IMR-90 (cell line): Measurements from ENCODE around the gene SSBP3. TPM values are rescaled to one million over a fixed set of nuclear protein-coding genes. Genes with fewer than 3 reads are reported as not detected.

Experiments used
- ATAC-seq: fragments of 200-7000 bp; cut with Tn5 transposase; 2 replicates; pipeline ENCODE4 v1.9.1; 2020; ENCODE audit warnings: low read depth, mild to moderate bottlenecking, moderate library complexity
- BruUV-seq: library from RNA; stranded (reverse); fragments of 400-500 nt; replicated peaks from 2 replicates; lab custom pipeline; 2021; lab: Mats Ljungman, UMichigan
- CTCF ChIA-PET: fragments of 300-600 bp; formaldehyde crosslinking; extraction: SDS; loops from one replicate; lab custom pipeline; 2021; ENCODE audit warnings: antibody characterized with exemption; lab: Yijun Ruan, JAX
- POLR2A ChIA-PET: fragments of 300-600 bp; sonication (Branson Sonifier 250); formaldehyde crosslinking; loops from one replicate; lab custom pipeline; 2022; ENCODE audit warnings: antibody characterized with exemption; ENCODE audit not compliant: unreplicated experiment; lab: Charles Lee
- DNase-seq: peaks from one replicate; pipeline ENCODE4 v3.0.0; 2013
- H2AFZ ChIP-seq: replicated peaks from 2 replicates; pipeline ENCODE3; 2013; ENCODE audit warnings: low read length, mild to moderate bottlenecking; ENCODE audit not compliant: poor library complexity
- H2AK5ac ChIP-seq: 2 replicates; pipeline ENCODE4 v1.6.1; 2013; ENCODE audit warnings: low read depth, low read length, inconsistent platforms
- H2AK9ac ChIP-seq: replicated peaks from 2 replicates; pipeline ENCODE3; 2013; ENCODE audit warnings: mild to moderate bottlenecking, low read depth, low read length, moderate library complexity; ENCODE audit not compliant: poor library complexity
- H2BK120ac ChIP-seq: 2 replicates; pipeline ENCODE4 v1.6.1; 2013; ENCODE audit warnings: low read depth, low read length, inconsistent platforms
- H2BK15ac ChIP-seq: 3 replicates; pipeline ENCODE4 v1.6.1; 2013; ENCODE audit warnings: low read depth, low read length, inconsistent platforms
- H2BK20ac ChIP-seq: 2 replicates; pipeline ENCODE4 v1.6.1; 2013; ENCODE audit warnings: low read depth, mild to moderate bottlenecking, inconsistent platforms, low read length, moderate library complexity
- H2BK5ac ChIP-seq: 2 replicates; pipeline ENCODE4 v1.6.1; 2013; ENCODE audit warnings: mild to moderate bottlenecking, low read depth, low read length, inconsistent platforms; ENCODE audit not compliant: poor library complexity, severe bottlenecking
- H3K14ac ChIP-seq: replicated peaks from 2 replicates; pipeline ENCODE4 v1.6.1; 2013; ENCODE audit warnings: low read depth, low read length, inconsistent platforms
- H3K18ac ChIP-seq: 2 replicates; pipeline ENCODE4 v1.6.1; 2013; ENCODE audit warnings: low read depth, low read length, control low read depth
- H3K23ac ChIP-seq: 2 replicates; pipeline ENCODE4 v1.6.1; 2013; ENCODE audit warnings: low read depth, low read length, inconsistent platforms
- H3K27ac ChIP-seq: 2 replicates; pipeline ENCODE4 v1.5.1; 2013; ENCODE audit warnings: mild to moderate bottlenecking, control low read depth, low read length; ENCODE audit not compliant: insufficient read depth
- H3K27me3 ChIP-seq: 2 replicates; pipeline ENCODE4 v1.6.1; 2013; ENCODE audit warnings: low read length; ENCODE audit not compliant: control insufficient read depth, insufficient read depth
- H3K36me3 ChIP-seq: 2 replicates; pipeline ENCODE4 v1.6.1; 2013; ENCODE audit warnings: low read length, mixed read lengths; ENCODE audit not compliant: control insufficient read depth, insufficient read depth
- H3K4ac ChIP-seq: 2 replicates; pipeline ENCODE4 v1.6.1; 2013; ENCODE audit warnings: low read depth, low read length, inconsistent platforms
- H3K4me1 ChIP-seq: 2 replicates; pipeline ENCODE4 v1.6.1; 2013; ENCODE audit warnings: low read length, mixed read lengths; ENCODE audit not compliant: control insufficient read depth, insufficient read depth
- H3K4me2 ChIP-seq: 2 replicates; pipeline ENCODE4 v1.6.1; 2013; ENCODE audit warnings: low read depth, mild to moderate bottlenecking, control low read depth, low read length, moderate library complexity
- H3K4me3 ChIP-seq: 2 replicates; pipeline ENCODE4 v1.5.1; 2013; ENCODE audit warnings: low read depth, mild to moderate bottlenecking, control low read depth, low read length, moderate library complexity; ENCODE audit not compliant: insufficient read depth
- H3K56ac ChIP-seq: 2 replicates; pipeline ENCODE4 v1.6.1; 2013; ENCODE audit warnings: low read length, inconsistent platforms; ENCODE audit not compliant: insufficient read depth; ENCODE audit errors: extremely low read depth
- H3K79me1 ChIP-seq, 2 experiments: 2 replicates each; pipeline ENCODE4 v1.6.1; 2013; ENCODE audit warnings: low read length in 2 of 2, inconsistent platforms in 1 of 2, low read depth in 1 of 2
- H3K9ac ChIP-seq: 2 replicates; pipeline ENCODE4 v1.6.1; 2013; ENCODE audit warnings: low read depth, low read length, control low read depth
- H3K9me1 ChIP-seq: 2 replicates; pipeline ENCODE4 v1.6.1; 2013; ENCODE audit warnings: low read length, inconsistent platforms; ENCODE audit not compliant: insufficient read depth
- H3K9me3 ChIP-seq: 2 replicates; pipeline ENCODE4 v1.6.1; 2013; ENCODE audit warnings: low read length; ENCODE audit not compliant: control insufficient read depth, insufficient read depth
- H4K20me1 ChIP-seq: 2 replicates; pipeline ENCODE4 v1.6.1; 2013; ENCODE audit warnings: low read length, inconsistent platforms; ENCODE audit not compliant: insufficient read depth
- H4K5ac ChIP-seq: 2 replicates; pipeline ENCODE4 v1.6.1; 2013; ENCODE audit warnings: mild to moderate bottlenecking, low read depth, low read length, control low read depth
- H4K8ac ChIP-seq, 2 experiments: 2 replicates each; pipeline ENCODE4 v1.6.1; 2013; ENCODE audit warnings: low read depth in 2 of 2, low read length in 2 of 2, control low read depth in 1 of 2, inconsistent platforms in 1 of 2
- H4K91ac ChIP-seq: 2 replicates; pipeline ENCODE4 v1.6.1; 2013; ENCODE audit warnings: low read depth, low read length, inconsistent platforms; ENCODE audit not compliant: insufficient read depth
- BHLHE40 ChIP-seq: fragments of 150-350 bp; IDR thresholded peaks from 2 replicates; pipeline ENCODE4 v1.6.1; 2016; ENCODE audit warnings: mild to moderate bottlenecking, low read depth, low read length
- CEBPB ChIP-seq: IDR thresholded peaks from 2 replicates; pipeline ENCODE4 v1.6.1; 2012; ENCODE audit warnings: low read depth, low read length, improper control_type of control experiment
- CHD1 ChIP-seq: IDR thresholded peaks from 2 replicates; pipeline ENCODE4 v1.6.1; 2012; ENCODE audit warnings: low read depth, low read length, improper control_type of control experiment
- FOS ChIP-seq: fragments of 150-350 bp; IDR thresholded peaks from 2 replicates; pipeline ENCODE4 v1.6.1; 2016; ENCODE audit warnings: low read depth, low read length
- MAZ ChIP-seq: IDR thresholded peaks from 2 replicates; pipeline ENCODE4 v1.6.1; 2012; ENCODE audit warnings: low read depth, mild to moderate bottlenecking, low read length, improper control_type of control experiment, moderate library complexity, borderline replicate concordance
- POLR2A ChIP-seq: IDR thresholded peaks from 2 replicates; pipeline ENCODE4 v1.6.1; 2012; ENCODE audit warnings: mild to moderate bottlenecking, low read depth, low read length
- RAD21 ChIP-seq: IDR thresholded peaks from 2 replicates; pipeline ENCODE4 v1.6.1; 2012; ENCODE audit warnings: low read length, improper control_type of control experiment
- RFX5 ChIP-seq: IDR thresholded peaks from 2 replicates; pipeline ENCODE4 v1.8.0; 2012; ENCODE audit warnings: low read depth, mild to moderate bottlenecking, low read length, moderate library complexity
- SMC3 ChIP-seq: fragments of 150-350 bp; IDR thresholded peaks from 2 replicates; pipeline ENCODE4 v1.6.1; 2016; ENCODE audit warnings: low read depth, mild to moderate bottlenecking, antibody characterized with exemption, low read length, moderate library complexity
- WGBS, 2 experiments: methylation state at CpG; one replicate each; pipeline versions ENCODE4 v1.1.5 to v1.1.7; 2013; ENCODE audit warnings: missing lambda C conversion rate in 2 of 2; ENCODE audit not compliant: insufficient read length in 1 of 2; ENCODE audit errors: extremely low coverage in 2 of 2; 5-methylcytosine and 5-hydroxymethylcytosine counted together
- dilution Hi-C: fragments of 300-500 bp; cut with HindIII; formaldehyde crosslinking; loops from one replicate; pipeline ENCODE4 v1.14.3; 2018; ENCODE audit warnings: low sequenced_read_pairs; ENCODE audit not compliant: unreplicated experiment
- in situ Hi-C: fragments of 300-500 bp; cut with MboI; formaldehyde crosslinking; loops from 3 replicates; pipeline ENCODE4 v1.14.3; 2019; ENCODE audit warnings: low sequenced_read_pairs, inconsistent platforms, mixed read lengths
- intact Hi-C: fragments of 100-400 bp; cut with micrococcal nuclease; formaldehyde crosslinking; loops from 2 replicates; pipeline ENCODE4 v1.10.0; 2022
- polyA plus RNA-seq, 3 experiments: library from polyadenylated mRNA; depleted of rRNA; stranded (reverse); fragments of >200 nt; gene quantifications; 2 replicates each; pipeline ENCODE4 v1.2.3, GENCODE V29; 2012; ENCODE audit warnings: low replicate concordance in 1 of 3
- total RNA-seq: library from RNA; depleted of rRNA; stranded (reverse); fragments of >200 nt; gene quantifications from 2 replicates; pipeline ENCODE4 v1.2.3, GENCODE V29; 2012
- TF ChIP-seq, protein P1 (sequence below): conservative IDR thresholded peaks from 2 replicates; pipeline ENCODE4 v1.5.1; 2012; ENCODE audit warnings: mild to moderate bottlenecking, low read depth, low read length, improper control_type of control experiment
- TF ChIP-seq, protein P2 (sequence below): fragments of 150-350 bp; IDR thresholded peaks from 2 replicates; pipeline ENCODE4 v1.6.1; 2016; ENCODE audit warnings: low read depth, mild to moderate bottlenecking, low read length, moderate library complexity, borderline replicate concordance
- TF ChIP-seq, protein P3 (sequence below): fragments of 150-350 bp; IDR thresholded peaks from 2 replicates; pipeline ENCODE4 v1.6.1; 2017; ENCODE audit warnings: mild to moderate bottlenecking, antibody characterized with exemption, low read length, low read depth

Gene SSBP3
- total and polyA plus RNA-seq, 2 of the 4 experiments (the other 2 are of a cell fraction), result 10.9 to 39.6 TPM

DNA sequence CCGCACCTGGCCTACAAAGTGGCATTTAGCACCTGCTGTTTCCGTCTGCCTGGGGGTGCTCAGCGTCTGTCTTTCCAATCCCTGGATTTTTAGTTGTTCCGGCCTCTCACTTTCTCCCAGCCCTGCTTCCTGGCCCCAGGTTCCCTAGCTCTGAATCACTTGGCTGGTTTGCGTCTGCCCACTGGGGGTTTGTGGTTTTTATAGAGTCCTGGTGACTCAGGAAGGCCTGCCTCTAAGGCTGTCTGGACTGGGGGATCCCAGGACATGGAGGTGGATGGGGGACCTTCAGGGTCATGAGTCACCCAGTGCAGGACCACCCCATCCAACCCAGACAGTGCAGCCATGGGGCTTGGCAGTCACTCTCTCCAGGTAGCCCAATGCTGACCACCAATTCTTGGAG is 152.7 kb downstream of the SSBP3 start (continued):
- TF ChIP-seq BHLHE40, result peak; percentile 24; the same call in 1 of the 2 replicates
- TF ChIP-seq CEBPB, result no peak

DNA sequence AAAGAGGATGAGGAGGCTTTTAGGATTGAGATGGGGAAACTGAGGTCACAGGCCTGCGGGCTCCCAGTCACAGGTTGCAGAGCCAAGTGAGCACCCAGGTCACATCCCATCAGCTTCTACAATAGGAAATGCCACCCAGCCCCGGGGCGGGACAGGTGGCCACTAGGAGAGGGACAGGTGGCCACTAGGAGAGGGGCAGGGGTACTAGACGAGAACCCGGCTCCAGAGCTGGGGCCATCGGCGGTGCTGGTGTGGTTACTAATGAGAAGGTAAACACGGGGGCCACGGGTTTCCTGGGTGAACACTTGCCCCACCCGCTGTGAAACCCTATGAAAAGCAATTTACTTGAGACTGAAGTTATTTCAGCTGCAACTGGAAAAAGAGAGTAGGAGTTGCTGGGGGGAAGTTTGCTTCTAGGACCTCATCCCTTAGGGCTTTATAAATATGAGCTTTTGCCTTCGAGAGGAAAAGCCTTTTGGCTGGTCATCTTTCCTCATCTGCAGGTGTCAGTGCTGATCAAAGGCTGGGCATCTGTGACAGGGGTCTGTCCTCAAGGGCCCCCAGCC is 153.7 kb downstream of the SSBP3 start:
- no TSS peak for BruUV-seq
- POLR2A ChIA-PET, result no interaction called here
- 94% methylated on average over 4 of the region's 11 CpGs; no CpG with 5 or more reads in 1 of the 2 experiments for WGBS, 2 experiments
- Histone ChIP-seq H4K91ac (no peak overlapping the region), H3K36me3 (peaks cover 27% of the 10 kb centered on the region), H2AK5ac (peak overlapping the region; percentile 81; the same call in 1 of the 2 replicates), H2BK15ac (0 out of 3 replicates have a peak overlapping the region, but pooled peaks have one; percentile 21), H3K27me3 (no peaks in the 10 kb centered on the region), H3K9me1 (peaks cover 17% of the 10 kb centered on the region), H3K4me1 (peaks cover 22% of the 10 kb centered on the region), H2AFZ (no peak overlapping the region), H2AK9ac (peak overlapping the region; percentile 75), H4K8ac (no peak overlapping the region), H3K79me1 (peaks cover 15 to 40% of the 10 kb centered on the region in 2 experiments; a peak in 3 of 4 replicates), H3K56ac (no peak overlapping the region), H2BK120ac (peak overlapping the region; percentile 51), H3K4me3 (no peak overlapping the region), H2BK20ac (peak overlapping the region; percentile 69), H3K18ac (no peak overlapping the region), H2BK5ac (peak overlapping the region; percentile 41), H3K9ac (no peak overlapping the region), H3K27ac (no peak overlapping the region; the same call in 1 of the 2 replicates), H3K23ac (0 out of 2 replicates have a peak overlapping the region, but pooled peaks have one; percentile 9), H4K20me1 (peaks cover 14% of the 10 kb centered on the region; the same call in 1 of the 2 replicates), H3K14ac (peak overlapping the region; percentile 39; the same call in 1 of the 2 replicates), H4K5ac (peak overlapping the region; percentile 16; the same call in 1 of the 2 replicates), H3K4me2 (no peak overlapping the region), H3K9me3 (no peaks in the 10 kb centered on the region), H3K4ac (peak overlapping the region; percentile 71; the same call in 1 of the 2 replicates)
- DNase-seq, result no peak
- CTCF ChIA-PET, result no interaction called here
- in situ Hi-C loops (no loop called here), dilution Hi-C loops (no loop called here), intact Hi-C loops (loop anchor here (5.0 kb wide), 1 partner anchor 235 kb away; no protein-coding TSS in a partner anchor)
- no peak for ATAC-seq
- TF ChIP-seq, protein P1, sequence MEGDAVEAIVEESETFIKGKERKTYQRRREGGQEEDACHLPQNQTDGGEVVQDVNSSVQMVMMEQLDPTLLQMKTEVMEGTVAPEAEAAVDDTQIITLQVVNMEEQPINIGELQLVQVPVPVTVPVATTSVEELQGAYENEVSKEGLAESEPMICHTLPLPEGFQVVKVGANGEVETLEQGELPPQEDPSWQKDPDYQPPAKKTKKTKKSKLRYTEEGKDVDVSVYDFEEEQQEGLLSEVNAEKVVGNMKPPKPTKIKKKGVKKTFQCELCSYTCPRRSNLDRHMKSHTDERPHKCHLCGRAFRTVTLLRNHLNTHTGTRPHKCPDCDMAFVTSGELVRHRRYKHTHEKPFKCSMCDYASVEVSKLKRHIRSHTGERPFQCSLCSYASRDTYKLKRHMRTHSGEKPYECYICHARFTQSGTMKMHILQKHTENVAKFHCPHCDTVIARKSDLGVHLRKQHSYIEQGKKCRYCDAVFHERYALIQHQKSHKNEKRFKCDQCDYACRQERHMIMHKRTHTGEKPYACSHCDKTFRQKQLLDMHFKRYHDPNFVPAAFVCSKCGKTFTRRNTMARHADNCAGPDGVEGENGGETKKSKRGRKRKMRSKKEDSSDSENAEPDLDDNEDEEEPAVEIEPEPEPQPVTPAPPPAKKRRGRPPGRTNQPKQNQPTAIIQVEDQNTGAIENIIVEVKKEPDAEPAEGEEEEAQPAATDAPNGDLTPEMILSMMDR, result no peak
- TF ChIP-seq FOS, result no peak
- TF ChIP-seq RAD21, result no peak
- TF ChIP-seq SMC3, result no peak
- TF ChIP-seq, protein P2, sequence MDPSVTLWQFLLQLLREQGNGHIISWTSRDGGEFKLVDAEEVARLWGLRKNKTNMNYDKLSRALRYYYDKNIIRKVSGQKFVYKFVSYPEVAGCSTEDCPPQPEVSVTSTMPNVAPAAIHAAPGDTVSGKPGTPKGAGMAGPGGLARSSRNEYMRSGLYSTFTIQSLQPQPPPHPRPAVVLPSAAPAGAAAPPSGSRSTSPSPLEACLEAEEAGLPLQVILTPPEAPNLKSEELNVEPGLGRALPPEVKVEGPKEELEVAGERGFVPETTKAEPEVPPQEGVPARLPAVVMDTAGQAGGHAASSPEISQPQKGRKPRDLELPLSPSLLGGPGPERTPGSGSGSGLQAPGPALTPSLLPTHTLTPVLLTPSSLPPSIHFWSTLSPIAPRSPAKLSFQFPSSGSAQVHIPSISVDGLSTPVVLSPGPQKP, result no peak
- no peak for TF ChIP-seq CEBPB
- TF ChIP-seq CHD1, result no peak
- TF ChIP-seq BHLHE40, result no peak
- TF ChIP-seq RFX5, result no peak
- no peak for TF ChIP-seq POLR2A
- TF ChIP-seq, protein P3, sequence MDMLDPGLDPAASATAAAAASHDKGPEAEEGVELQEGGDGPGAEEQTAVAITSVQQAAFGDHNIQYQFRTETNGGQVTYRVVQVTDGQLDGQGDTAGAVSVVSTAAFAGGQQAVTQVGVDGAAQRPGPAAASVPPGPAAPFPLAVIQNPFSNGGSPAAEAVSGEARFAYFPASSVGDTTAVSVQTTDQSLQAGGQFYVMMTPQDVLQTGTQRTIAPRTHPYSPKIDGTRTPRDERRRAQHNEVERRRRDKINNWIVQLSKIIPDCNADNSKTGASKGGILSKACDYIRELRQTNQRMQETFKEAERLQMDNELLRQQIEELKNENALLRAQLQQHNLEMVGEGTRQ, result no peak
- TF ChIP-seq MAZ, result no peak
